DOHH2 (cell line): ENCODE results near the gene NSD2.

Source experiments
- H3F3A ChIP-seq: fragments of 200-600 bp; sonication (generic), shearing (Covaris generic); 2 replicates; pipeline ENCODE4 v1.6.0; 2016; ENCODE audit warnings: antibody characterized with exemption, mild to moderate bottlenecking; ENCODE audit not compliant: control insufficient read depth, insufficient read depth
- H3K27ac ChIP-seq: fragments of 200-600 bp; sonication (generic); 2 replicates; pipeline ENCODE4 v1.5.1; 2014; ENCODE audit warnings: low read depth, mild to moderate bottlenecking, low read length, moderate library complexity
- H3K27me3 ChIP-seq: fragments of 200-600 bp; sonication (generic); 2 replicates; pipeline ENCODE4 v1.6.1; 2014; ENCODE audit warnings: mild to moderate bottlenecking, low read length, mixed read lengths; ENCODE audit not compliant: control insufficient read depth
- H3K36me3 ChIP-seq: fragments of 200-600 bp; sonication (generic); 2 replicates; pipeline ENCODE4 v1.6.1; 2014; ENCODE audit warnings: mild to moderate bottlenecking, low read length, moderate library complexity, mixed read lengths; ENCODE audit not compliant: control insufficient read depth
- H3K4me1 ChIP-seq: fragments of 200-600 bp; sonication (generic); 2 replicates; pipeline ENCODE4 v1.6.1; 2014; ENCODE audit warnings: mild to moderate bottlenecking, low read length, mixed read lengths; ENCODE audit not compliant: control insufficient read depth
- H3K4me2 ChIP-seq: fragments of 200-600 bp; sonication (generic); 2 replicates; pipeline ENCODE4 v1.6.0; 2014; ENCODE audit warnings: mild to moderate bottlenecking, low read length, moderate library complexity
- H3K4me3 ChIP-seq: fragments of 200-600 bp; sonication (generic); 2 replicates; pipeline ENCODE4 v1.5.1; 2014; ENCODE audit warnings: mild to moderate bottlenecking, low read length, mixed read lengths
- H3K79me2 ChIP-seq: fragments of 200-600 bp; sonication (generic); 2 replicates; pipeline ENCODE4 v1.6.1; 2014; ENCODE audit warnings: mild to moderate bottlenecking, low read length, mixed read lengths; ENCODE audit not compliant: control insufficient read depth
- H3K9me2 ChIP-seq: fragments of 200-600 bp; sonication (generic); replicated peaks from 2 replicates; pipeline ENCODE4 v1.6.1; 2014; ENCODE audit warnings: mild to moderate bottlenecking, low read length, mixed read lengths; ENCODE audit not compliant: control insufficient read depth
- H3K9me3 ChIP-seq: fragments of 200-600 bp; sonication (generic); 2 replicates; pipeline ENCODE4 v1.6.1; 2014; ENCODE audit warnings: antibody characterized with exemption, low read length, mixed read lengths; ENCODE audit not compliant: control insufficient read depth, insufficient read depth
- H4K20me1 ChIP-seq: fragments of 200-600 bp; sonication (generic); 2 replicates; pipeline ENCODE4 v1.6.0; 2014; ENCODE audit warnings: low read depth, mild to moderate bottlenecking, antibody characterized with exemption, low read length, moderate library complexity; ENCODE audit not compliant: control insufficient read depth, insufficient read depth
- EZH2phosphoT487 ChIP-seq: fragments of 200-600 bp; sonication (generic); IDR thresholded peaks from 2 replicates; pipeline ENCODE4 v1.6.1; 2017; ENCODE audit warnings: borderline replicate concordance, mild to moderate bottlenecking, antibody characterized with exemption, low read length, moderate library complexity, mixed read lengths
- TF ChIP-seq, protein P1 (sequence below): fragments of 200-600 bp; sonication (generic); IDR thresholded peaks from one replicate; pipeline ENCODE4 v1.5.1; 2014; ENCODE audit warnings: antibody characterized with exemption, mild to moderate bottlenecking, low read depth, low read length; ENCODE audit not compliant: poor library complexity, severe bottlenecking

Gene NSD2

GRCh38 chr4:1975880-1976279 lies 104.7 kb downstream of the NSD2 start:
- H3K27me3 ChIP-seq: no peaks in the 10 kb centered on the region
- no peaks in the 10 kb centered on the region for H4K20me1 ChIP-seq
- no peaks in the 10 kb centered on the region for H3K4me1 ChIP-seq
- no peaks in the 10 kb centered on the region for H3K9me2 ChIP-seq
- H3K9me3 ChIP-seq: no peaks in the 10 kb centered on the region
- no peak overlapping the region for H3K4me3 ChIP-seq
- TF ChIP-seq EZH2phosphoT487: no peak
- TF ChIP-seq, protein P1, sequence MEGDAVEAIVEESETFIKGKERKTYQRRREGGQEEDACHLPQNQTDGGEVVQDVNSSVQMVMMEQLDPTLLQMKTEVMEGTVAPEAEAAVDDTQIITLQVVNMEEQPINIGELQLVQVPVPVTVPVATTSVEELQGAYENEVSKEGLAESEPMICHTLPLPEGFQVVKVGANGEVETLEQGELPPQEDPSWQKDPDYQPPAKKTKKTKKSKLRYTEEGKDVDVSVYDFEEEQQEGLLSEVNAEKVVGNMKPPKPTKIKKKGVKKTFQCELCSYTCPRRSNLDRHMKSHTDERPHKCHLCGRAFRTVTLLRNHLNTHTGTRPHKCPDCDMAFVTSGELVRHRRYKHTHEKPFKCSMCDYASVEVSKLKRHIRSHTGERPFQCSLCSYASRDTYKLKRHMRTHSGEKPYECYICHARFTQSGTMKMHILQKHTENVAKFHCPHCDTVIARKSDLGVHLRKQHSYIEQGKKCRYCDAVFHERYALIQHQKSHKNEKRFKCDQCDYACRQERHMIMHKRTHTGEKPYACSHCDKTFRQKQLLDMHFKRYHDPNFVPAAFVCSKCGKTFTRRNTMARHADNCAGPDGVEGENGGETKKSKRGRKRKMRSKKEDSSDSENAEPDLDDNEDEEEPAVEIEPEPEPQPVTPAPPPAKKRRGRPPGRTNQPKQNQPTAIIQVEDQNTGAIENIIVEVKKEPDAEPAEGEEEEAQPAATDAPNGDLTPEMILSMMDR: no peak
- peaks cover 12% of the 10 kb centered on the region for H3F3A ChIP-seq
- peaks cover 93% of the 10 kb centered on the region for H3K36me3 ChIP-seq
- H3K27ac ChIP-seq: no peak overlapping the region
- no peaks in the 10 kb centered on the region for H3K79me2 ChIP-seq
- H3K4me2 ChIP-seq: no peak overlapping the region

GRCh38 chr4:1976416-1977352 lies 105.5 kb downstream of the NSD2 start:
- Histone ChIP-seq H3K4me1 (no peaks in the 10 kb centered on the region), H3F3A (peaks cover 19% of the 10 kb centered on the region), H3K4me3 (no peak overlapping the region), H3K36me3 (peaks cover 93% of the 10 kb centered on the region), H3K27ac (no peak overlapping the region), H3K27me3 (no peaks in the 10 kb centered on the region), H3K4me2 (no peak overlapping the region), H3K9me2 (no peaks in the 10 kb centered on the region), H3K9me3 (no peaks in the 10 kb centered on the region), H3K79me2 (no peaks in the 10 kb centered on the region), H4K20me1 (no peaks in the 10 kb centered on the region)
- TF ChIP-seq, protein P1: no peak
- no peak for TF ChIP-seq EZH2phosphoT487

GRCh38 chr4:1978226-1978625 lies 107.0 kb downstream of the NSD2 start:
- Histone ChIP-seq H3K9me2 (no peaks in the 10 kb centered on the region), H4K20me1 (no peaks in the 10 kb centered on the region), H3K4me2 (no peak overlapping the region), H3K36me3 (peaks cover 93% of the 10 kb centered on the region), H3F3A (peaks cover 30% of the 10 kb centered on the region), H3K27me3 (no peaks in the 10 kb centered on the region), H3K9me3 (no peaks in the 10 kb centered on the region), H3K79me2 (no peaks in the 10 kb centered on the region), H3K27ac (no peak overlapping the region), H3K4me3 (no peak overlapping the region), H3K4me1 (no peaks in the 10 kb centered on the region)
- TF ChIP-seq, protein P1: no peak
- no peak for TF ChIP-seq EZH2phosphoT487
